ENCODE data around the gene GNG12.

DNA sequence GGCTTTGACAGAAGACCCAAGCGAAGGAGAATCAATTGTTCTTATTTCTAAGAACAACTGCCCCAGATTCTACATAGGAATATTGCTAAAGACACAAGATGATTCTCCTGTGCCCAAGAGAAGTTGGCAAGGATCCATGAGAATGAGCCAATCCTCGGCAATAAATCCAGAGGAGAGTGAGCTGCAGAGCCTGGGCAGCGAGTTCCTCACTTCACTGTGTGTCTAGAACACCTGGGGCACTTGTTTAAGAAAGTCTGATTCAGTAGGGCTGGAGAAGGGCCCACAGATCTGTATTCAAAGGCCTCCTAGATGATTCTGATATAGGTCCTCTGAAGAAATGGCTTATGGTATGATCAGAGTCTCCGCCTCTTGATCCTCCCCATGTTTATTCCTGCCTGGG lies 116.5 kb downstream of the GNG12 start:
- no peak for TF ChIP-seq EZH2 (IDR thresholded peaks at IDR 0.05; ENCODE audit: low read depth)
- TF ChIP-seq, protein P1, sequence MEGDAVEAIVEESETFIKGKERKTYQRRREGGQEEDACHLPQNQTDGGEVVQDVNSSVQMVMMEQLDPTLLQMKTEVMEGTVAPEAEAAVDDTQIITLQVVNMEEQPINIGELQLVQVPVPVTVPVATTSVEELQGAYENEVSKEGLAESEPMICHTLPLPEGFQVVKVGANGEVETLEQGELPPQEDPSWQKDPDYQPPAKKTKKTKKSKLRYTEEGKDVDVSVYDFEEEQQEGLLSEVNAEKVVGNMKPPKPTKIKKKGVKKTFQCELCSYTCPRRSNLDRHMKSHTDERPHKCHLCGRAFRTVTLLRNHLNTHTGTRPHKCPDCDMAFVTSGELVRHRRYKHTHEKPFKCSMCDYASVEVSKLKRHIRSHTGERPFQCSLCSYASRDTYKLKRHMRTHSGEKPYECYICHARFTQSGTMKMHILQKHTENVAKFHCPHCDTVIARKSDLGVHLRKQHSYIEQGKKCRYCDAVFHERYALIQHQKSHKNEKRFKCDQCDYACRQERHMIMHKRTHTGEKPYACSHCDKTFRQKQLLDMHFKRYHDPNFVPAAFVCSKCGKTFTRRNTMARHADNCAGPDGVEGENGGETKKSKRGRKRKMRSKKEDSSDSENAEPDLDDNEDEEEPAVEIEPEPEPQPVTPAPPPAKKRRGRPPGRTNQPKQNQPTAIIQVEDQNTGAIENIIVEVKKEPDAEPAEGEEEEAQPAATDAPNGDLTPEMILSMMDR (conservative IDR thresholded peaks at IDR 0.05): no peak

All from PC-9 (cell line).